GM23248 (cell line): ENCODE results near the gene RRP7A.

Source experiments
- EZH2 ChIP-seq: fragments of 200-600 bp; sonication (generic); IDR thresholded peaks from 2 replicates; pipeline ENCODE4 v1.6.1; 2018; ENCODE audit warnings: antibody characterized with exemption, mild to moderate bottlenecking; ENCODE audit not compliant: insufficient read depth, poor library complexity, severe bottlenecking
- EZH2phosphoT487 ChIP-seq: fragments of 200-600 bp; sonication (generic); IDR thresholded peaks from 2 replicates; pipeline ENCODE4 v1.6.1; 2018; ENCODE audit warnings: antibody characterized with exemption, moderate library complexity, mild to moderate bottlenecking, low read depth; ENCODE audit not compliant: insufficient read depth

DNA sequence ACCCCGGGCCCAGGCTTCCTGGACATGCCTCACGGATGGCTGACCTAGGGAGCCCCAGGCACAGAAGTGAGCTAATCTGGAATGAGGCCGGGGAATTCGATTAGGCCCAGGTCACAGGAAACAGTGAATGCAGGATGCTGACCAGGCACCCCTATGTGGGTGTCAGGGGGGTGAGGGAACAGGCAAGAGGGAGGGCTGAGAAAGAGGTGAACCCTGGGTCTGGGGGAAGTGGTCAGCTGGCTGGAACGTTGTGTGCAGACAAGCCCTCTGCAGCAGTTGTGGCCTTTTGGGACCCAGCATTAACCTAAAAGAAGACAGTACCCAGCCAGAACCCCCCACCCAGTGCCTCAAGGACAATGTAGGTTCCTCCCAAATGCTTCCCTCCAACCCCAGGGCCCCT, 42.3 kb upstream of the RRP7A start:
- TF ChIP-seq EZH2 (no peak), EZH2phosphoT487 (no peak)
